CD4-positive, CD25-positive, alpha-beta regulatory T cell (primary cell): ENCODE results near the gene CCM2. TPM values are rescaled to one million over a fixed set of nuclear protein-coding genes. Genes with fewer than 3 reads are reported as not detected.
"Not testable (repeated sequence)": the region's sequence is repeated elsewhere in the genome, so short reads cannot be mapped to it uniquely, and the experiment has no call there.

Experiments
- ATAC-seq, 2 donors: fragments of 150-1000 bp; cut with Tn5 transposase; one replicate each; pipeline ENCODE4 v1.10.0; 2021; ENCODE audit warnings: low read depth in 2 of 2, moderate number of reproducible peaks in 2 of 2, moderate library complexity in 1 of 2
- DNase-seq, 3 donors: peaks; one replicate each; pipeline versions ENCODE4 v3.0.0 to v3.0.0-alpha.2; 2012 to 2022; ENCODE audit warnings: mixed read lengths in 1 of 3
- H3K27ac ChIP-seq: one replicate; pipeline ENCODE4 v1.7.0; 2013; ENCODE audit warnings: mild to moderate bottlenecking, low read length; ENCODE audit not compliant: insufficient read depth, poor library complexity, severe bottlenecking
- H3K27me3 ChIP-seq: one replicate; pipeline ENCODE4 v1.7.0; 2013; ENCODE audit warnings: low read length; ENCODE audit not compliant: control insufficient read depth, insufficient read depth
- H3K36me3 ChIP-seq: one replicate; pipeline ENCODE4 v1.7.0; 2013; ENCODE audit warnings: mild to moderate bottlenecking, low read length, moderate library complexity; ENCODE audit not compliant: control insufficient read depth, insufficient read depth
- H3K4me1 ChIP-seq: 2 replicates; pipeline ENCODE4 v1.7.0; 2013; ENCODE audit warnings: mild to moderate bottlenecking, low read length; ENCODE audit not compliant: insufficient read depth, control insufficient read depth, poor library complexity, severe bottlenecking
- H3K4me3 ChIP-seq: one replicate; pipeline ENCODE4 v1.7.0; 2013; ENCODE audit warnings: low read depth, mild to moderate bottlenecking, low read length, moderate library complexity
- H3K9me3 ChIP-seq, 2 experiments: 1 replicate in 1 of 2; 2 replicates in 1 of 2; pipeline ENCODE4 v1.7.0; 2013; ENCODE audit warnings: low read length in 2 of 2, mild to moderate bottlenecking in 1 of 2, moderate library complexity in 1 of 2; ENCODE audit not compliant: control insufficient read depth in 2 of 2
- H3K27ac Mint-ChIP-seq, 3 donors: one replicate each; pipeline ENCODE4 v1.8.0; 2020 to 2022; ENCODE audit warnings: mild to moderate bottlenecking in 3 of 3, mixed read lengths in 3 of 3, moderate library complexity in 2 of 3
- H3K27me3 Mint-ChIP-seq: one replicate; pipeline ENCODE4 v1.8.0; 2022; ENCODE audit warnings: mild to moderate bottlenecking, mixed read lengths
- H3K36me3 Mint-ChIP-seq: one replicate; pipeline ENCODE4 v1.8.0; 2020; ENCODE audit warnings: mixed read lengths
- H3K4me1 Mint-ChIP-seq, 4 donors: one replicate each; pipeline ENCODE4 v1.8.0; 2020 to 2022; ENCODE audit warnings: mixed read lengths in 4 of 4, mild to moderate bottlenecking in 1 of 4
- H3K4me3 Mint-ChIP-seq, 4 donors: one replicate each; pipeline ENCODE4 v1.8.0; 2020 to 2022; ENCODE audit warnings: mild to moderate bottlenecking in 4 of 4, mixed read lengths in 4 of 4, moderate library complexity in 3 of 4
- H3K9me3 Mint-ChIP-seq, 7 donors: one replicate each; pipeline ENCODE4 v1.8.0; 2020 to 2022; ENCODE audit warnings: mixed read lengths in 7 of 7, mild to moderate bottlenecking in 3 of 7, moderate library complexity in 2 of 7
- polyA plus RNA-seq, 4 donors: library from polyadenylated mRNA; unstranded; fragments of 300-500 nt; fragmentation: Illumina TruSeq; gene quantifications; one replicate each; pipeline ENCODE4 v1.2.3, GENCODE V29; 2021
- total RNA-seq: library from RNA; stranded (reverse); gene quantifications from one replicate; pipeline ENCODE4 v1.2.3, GENCODE V29; 2022

The CCM2 gene
- total and polyA plus RNA-seq, 5 donors from 2014 or later: 139 to 190 (median 156) TPM

DNA sequence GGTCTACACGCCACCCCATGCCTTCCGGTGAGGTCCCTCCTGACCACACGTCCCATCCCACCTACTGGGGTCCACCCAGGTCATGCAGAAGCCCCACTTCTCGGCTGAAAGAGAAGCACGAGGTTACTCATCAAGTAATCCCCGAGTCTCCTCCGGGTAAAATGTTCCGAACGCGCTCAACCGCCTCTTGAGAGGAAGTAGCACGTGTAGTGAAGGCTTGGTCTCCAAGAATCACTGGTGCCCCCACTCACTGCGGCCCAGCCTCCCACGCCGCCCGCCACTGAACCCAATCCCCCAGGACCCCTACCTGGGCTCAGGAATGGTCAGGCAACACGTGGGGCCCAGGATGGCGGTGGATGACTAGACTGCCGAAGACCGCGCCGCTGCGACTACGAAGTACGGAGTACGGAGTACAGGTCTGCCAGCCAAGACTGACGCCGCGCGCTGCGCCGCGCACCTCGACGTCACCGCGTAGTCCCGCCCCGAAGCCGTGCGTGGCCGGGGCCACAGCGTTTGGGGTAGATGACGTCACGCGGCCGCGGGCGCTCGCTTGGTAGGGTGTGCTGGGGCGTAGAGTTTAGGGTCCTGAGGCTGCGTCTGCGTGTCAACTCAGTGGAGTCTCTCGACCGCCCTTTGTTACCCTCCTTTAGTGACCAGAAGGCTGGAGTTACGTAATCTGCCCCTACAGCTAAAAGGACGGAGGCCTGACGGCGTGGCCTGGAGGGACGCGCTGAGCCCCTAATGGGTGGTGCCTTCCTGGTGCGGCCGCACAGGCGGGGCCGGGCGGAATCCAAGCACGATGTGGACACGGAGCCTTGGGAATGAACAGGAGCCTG, 13.6 kb upstream of the CCM2 start:
- H3K27me3 Mint-ChIP-seq: peaks cover 4% of the 10 kb centered on the region
- peaks cover 31% of the 10 kb centered on the region for H3K36me3 ChIP-seq
- H3K9me3 Mint-ChIP-seq: no peaks in the 10 kb centered on the region
- peaks cover 49% of the 10 kb centered on the region for H3K4me1 ChIP-seq
- no peaks in the 10 kb centered on the region for H3K27me3 ChIP-seq
- no peaks in the 10 kb centered on the region for H3K9me3 ChIP-seq
- H3K4me1 Mint-ChIP-seq: peaks cover 29 to 68% (median 42%) of the 10 kb centered on the region in 4 donors
- H3K4me3 Mint-ChIP-seq: peak overlapping the region; percentile 95 to 98 (median 98)
- ATAC-seq (peak; percentile 98), DNase-seq (peak; percentile 93 to 97 (median 97))
- H3K4me3 ChIP-seq: peak overlapping the region; percentile 83
- H3K27ac Mint-ChIP-seq: peak overlapping the region; percentile 98 to 99 (median 99)
- H3K27ac ChIP-seq: peak overlapping the region; percentile 96
- H3K36me3 Mint-ChIP-seq: peaks cover 27% of the 10 kb centered on the region

- H3K9me3 ChIP-seq: no peaks in the 10 kb centered on the region
- peaks cover 4% of the 10 kb centered on the region for H3K27me3 Mint-ChIP-seq
- H3K4me3 Mint-ChIP-seq: peak overlapping the region; percentile 95 to 98 (median 98)
- H3K36me3 ChIP-seq: peaks cover 26% of the 10 kb centered on the region
- no peak overlapping the region for H3K4me3 ChIP-seq
- peak overlapping the region; percentile 96 for H3K27ac ChIP-seq
- H3K4me1 Mint-ChIP-seq: peaks cover 28 to 58% (median 41%) of the 10 kb centered on the region in 4 donors
- H3K4me1 ChIP-seq: peaks cover 44% of the 10 kb centered on the region
- no peak for ATAC-seq
- peaks cover 24% of the 10 kb centered on the region for H3K36me3 Mint-ChIP-seq
- no peaks in the 10 kb centered on the region for H3K9me3 Mint-ChIP-seq
- peak overlapping the region; percentile 5 to 99 (median 98) for H3K27ac Mint-ChIP-seq
- DNase-seq: no peak
- H3K27me3 ChIP-seq: no peaks in the 10 kb centered on the region
These were observed 12.5 kb upstream of the CCM2 start for GRCh38 chr7:44987457-44987856.

DNA sequence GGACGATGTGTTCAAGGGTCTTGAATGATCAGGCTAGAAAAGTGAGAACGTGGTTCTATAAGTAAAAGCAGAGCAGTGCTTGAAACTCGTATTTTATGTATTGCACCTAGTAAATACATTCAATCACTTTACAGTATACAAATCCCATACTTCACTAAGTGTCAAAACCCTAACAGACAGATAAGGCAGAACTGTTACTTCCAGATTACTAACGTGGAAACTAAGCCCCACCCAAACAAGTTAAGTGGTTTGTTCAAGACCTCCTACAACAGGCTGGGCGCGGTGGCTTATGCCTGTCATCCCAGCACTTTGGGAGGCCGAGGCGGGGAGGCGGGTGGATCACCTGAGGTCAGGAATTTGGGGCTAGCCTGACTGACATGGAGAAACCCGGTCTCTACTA, 12.0 kb upstream of the CCM2 start:
- no peak overlapping the region for H3K4me3 ChIP-seq
- Mint-ChIP-seq H3K4me1 (peaks cover 23 to 59% (median 42%) of the 10 kb centered on the region in 4 donors), H3K4me3 (peak overlapping the region in 2 of 4 donors; percentile 73 to 98), H3K27ac (peak overlapping the region in 2 of 3 donors; percentile 5 to 98), H3K27me3 (peaks cover 4% of the 10 kb centered on the region), H3K9me3 (no peaks in the 10 kb centered on the region), H3K36me3 (peaks cover 21% of the 10 kb centered on the region)
- no peak overlapping the region for H3K27ac ChIP-seq
- no peak for ATAC-seq
- no peaks in the 10 kb centered on the region for H3K9me3 ChIP-seq
- H3K27me3 ChIP-seq: no peaks in the 10 kb centered on the region
- peaks cover 21% of the 10 kb centered on the region for H3K36me3 ChIP-seq
- no peak for DNase-seq
- peaks cover 43% of the 10 kb centered on the region for H3K4me1 ChIP-seq

- H3K4me1 Mint-ChIP-seq: peaks cover 17 to 56% (median 41%) of the 10 kb centered on the region in 4 donors
These were observed 11.3 kb upstream of the CCM2 start for GRCh38 chr7:44988701-44989100.

GRCh38 chr7:44989132-44989531, 10.9 kb upstream of the CCM2 start:
- no peak overlapping the region for H3K4me3 ChIP-seq
- H3K4me3 Mint-ChIP-seq: peak overlapping the region in 1 of 4 donors; percentile 98
- no peak for ATAC-seq

More at GRCh38 chr7:44988701-44989100, 11.3 kb upstream of the CCM2 start:
- H3K27ac ChIP-seq: no peak overlapping the region
- peaks cover 36% of the 10 kb centered on the region for H3K4me1 ChIP-seq
- Mint-ChIP-seq H3K27ac (no peak overlapping the region), H3K9me3 (no peaks in the 10 kb centered on the region), H3K36me3 (peaks cover 16% of the 10 kb centered on the region), H3K4me3 (peak overlapping the region in 2 of 4 donors; percentile 73 to 98), H3K27me3 (peaks cover 4% of the 10 kb centered on the region)
- no peak for DNase-seq
- no peak overlapping the region for H3K4me3 ChIP-seq
- H3K36me3 ChIP-seq: peaks cover 14% of the 10 kb centered on the region
- no peaks in the 10 kb centered on the region for H3K9me3 ChIP-seq
- H3K27me3 ChIP-seq: no peaks in the 10 kb centered on the region
- no peak for ATAC-seq

DNA sequence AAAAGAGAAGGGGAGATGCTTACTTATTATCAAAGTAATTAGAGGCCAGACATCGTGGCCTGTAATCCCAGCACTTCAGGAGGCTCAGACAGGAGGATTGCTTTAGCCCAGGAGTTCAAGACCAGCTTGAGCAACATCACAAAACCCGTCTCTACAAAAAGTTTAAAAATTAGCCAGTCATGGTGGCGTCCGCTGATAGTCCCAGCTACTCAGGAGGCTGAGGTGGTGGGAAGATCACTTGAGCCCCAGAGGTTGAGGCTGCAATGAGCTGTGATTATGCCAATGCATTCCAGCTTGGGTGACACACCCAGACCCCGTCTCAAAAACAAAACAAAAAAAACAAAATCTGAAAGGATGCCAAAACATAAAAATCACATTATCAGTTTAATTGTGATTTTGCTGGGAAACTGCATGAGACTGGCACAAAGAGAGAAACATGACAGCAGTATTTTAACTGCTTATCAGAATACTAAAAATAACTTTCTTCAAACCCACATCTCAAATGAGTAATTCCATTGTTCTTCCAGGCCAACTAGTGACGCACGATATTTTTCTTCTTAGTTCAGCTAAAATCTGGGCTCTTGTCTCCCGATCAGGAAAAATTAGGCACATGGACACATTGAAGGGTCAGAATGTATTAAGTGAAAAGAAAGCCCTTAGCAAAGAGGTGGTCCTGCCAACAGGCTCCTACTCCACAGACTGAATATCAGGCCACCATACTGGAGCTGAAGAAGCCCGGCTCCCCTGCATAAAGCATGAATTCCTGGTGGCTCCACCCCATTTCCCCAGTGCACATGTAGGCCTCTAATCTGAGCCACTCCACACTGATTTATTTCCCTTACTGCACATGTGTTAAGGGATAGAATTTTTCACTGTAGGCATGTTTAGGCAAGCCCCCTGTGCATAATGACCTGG, 9.6 kb upstream of the CCM2 start:
- peaks cover 34% of the 10 kb centered on the region for H3K4me1 ChIP-seq

More at GRCh38 chr7:44989132-44989531, 10.9 kb upstream of the CCM2 start:
- Histone ChIP-seq H3K4me1 (peaks cover 34% of the 10 kb centered on the region), H3K27me3 (no peaks in the 10 kb centered on the region), H3K27ac (no peak overlapping the region), H3K36me3 (peaks cover 9% of the 10 kb centered on the region), H3K9me3 (no peaks in the 10 kb centered on the region)
- no peak overlapping the region for H3K27ac Mint-ChIP-seq
- H3K4me1 Mint-ChIP-seq: peaks cover 17 to 54% (median 37%) of the 10 kb centered on the region in 4 donors
- no peak for DNase-seq
- H3K27me3 Mint-ChIP-seq: peaks cover under 1% of the 10 kb centered on the region
- peaks cover 12% of the 10 kb centered on the region for H3K36me3 Mint-ChIP-seq
- H3K9me3 Mint-ChIP-seq: no peaks in the 10 kb centered on the region

GRCh38 chr7:44992004-44992795, 7.8 kb upstream of the CCM2 start:
- H3K4me1 ChIP-seq: peaks cover 38% of the 10 kb centered on the region
- not testable (repeated sequence) for H3K27me3 ChIP-seq, H3K9me3 ChIP-seq, H3K4me3 ChIP-seq, DNase-seq, H3K36me3 Mint-ChIP-seq, ATAC-seq, H3K27ac ChIP-seq, H3K36me3 ChIP-seq, H3K9me3 Mint-ChIP-seq, H3K27me3 Mint-ChIP-seq
- Mint-ChIP-seq H3K27ac (peak overlapping the region; percentile 56 to 73 (median 58)), H3K4me3 (peak overlapping the region in 2 of 4 donors; percentile 21 to 33), H3K4me1 (peaks cover 23 to 53% (median 38%) of the 10 kb centered on the region in 4 donors)

More for the DNA sequence above, 9.6 kb upstream of the CCM2 start:
- no peaks in the 10 kb centered on the region for H3K27me3 Mint-ChIP-seq
- H3K27me3 ChIP-seq: no peaks in the 10 kb centered on the region
- H3K36me3 ChIP-seq: no peaks in the 10 kb centered on the region
- H3K4me3 Mint-ChIP-seq: peak overlapping the region in 1 of 4 donors; percentile 76
- no peaks in the 10 kb centered on the region for H3K9me3 ChIP-seq
- no peak overlapping the region for H3K27ac Mint-ChIP-seq
- H3K4me1 Mint-ChIP-seq: peaks cover 19 to 54% (median 35%) of the 10 kb centered on the region in 4 donors
- DNase-seq (no peak), ATAC-seq (no peak)
- no peaks in the 10 kb centered on the region for H3K9me3 Mint-ChIP-seq
- H3K36me3 Mint-ChIP-seq: no peaks in the 10 kb centered on the region
- no peak overlapping the region for H3K27ac ChIP-seq
- H3K4me3 ChIP-seq: no peak overlapping the region
